ENCODE results near the gene NUBPL.

NUBPL gene

GRCh38 chr14:31700282-31701074 lies 139.3 kb downstream of the NUBPL start:
- H3K79me2 ChIP-seq (ENCODE audit: control insufficient read depth, low read length): no peaks in the 10 kb centered on the region
- H3K36me3 ChIP-seq (ENCODE audit: control insufficient read depth, low read length): no peaks in the 10 kb centered on the region
- no peaks in the 10 kb centered on the region for H3K9me2 ChIP-seq (replicated peaks; ENCODE audit: control insufficient read depth, low read length)
- H3K4me1 ChIP-seq (ENCODE audit: control insufficient read depth, low read length): no peaks in the 10 kb centered on the region
- no peak overlapping the region for H3K27ac ChIP-seq (ENCODE audit: low read depth, low read length)
- TF ChIP-seq EZH2phosphoT487 (IDR thresholded peaks at IDR 0.05; ENCODE audit: borderline replicate concordance, low read length): no peak
- TF ChIP-seq, protein P1, sequence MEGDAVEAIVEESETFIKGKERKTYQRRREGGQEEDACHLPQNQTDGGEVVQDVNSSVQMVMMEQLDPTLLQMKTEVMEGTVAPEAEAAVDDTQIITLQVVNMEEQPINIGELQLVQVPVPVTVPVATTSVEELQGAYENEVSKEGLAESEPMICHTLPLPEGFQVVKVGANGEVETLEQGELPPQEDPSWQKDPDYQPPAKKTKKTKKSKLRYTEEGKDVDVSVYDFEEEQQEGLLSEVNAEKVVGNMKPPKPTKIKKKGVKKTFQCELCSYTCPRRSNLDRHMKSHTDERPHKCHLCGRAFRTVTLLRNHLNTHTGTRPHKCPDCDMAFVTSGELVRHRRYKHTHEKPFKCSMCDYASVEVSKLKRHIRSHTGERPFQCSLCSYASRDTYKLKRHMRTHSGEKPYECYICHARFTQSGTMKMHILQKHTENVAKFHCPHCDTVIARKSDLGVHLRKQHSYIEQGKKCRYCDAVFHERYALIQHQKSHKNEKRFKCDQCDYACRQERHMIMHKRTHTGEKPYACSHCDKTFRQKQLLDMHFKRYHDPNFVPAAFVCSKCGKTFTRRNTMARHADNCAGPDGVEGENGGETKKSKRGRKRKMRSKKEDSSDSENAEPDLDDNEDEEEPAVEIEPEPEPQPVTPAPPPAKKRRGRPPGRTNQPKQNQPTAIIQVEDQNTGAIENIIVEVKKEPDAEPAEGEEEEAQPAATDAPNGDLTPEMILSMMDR (IDR thresholded peaks at IDR 0.05; ENCODE audit: low read depth, low read length, poor library complexity, severe bottlenecking): no peak
- no peaks in the 10 kb centered on the region for H3K9me3 ChIP-seq (ENCODE audit: control insufficient read depth, insufficient read depth, low read length)
- no peaks in the 10 kb centered on the region for H4K20me1 ChIP-seq (ENCODE audit: control insufficient read depth, insufficient read depth, low read depth, low read length)
- H3K4me2 ChIP-seq (ENCODE audit: low read length): no peak overlapping the region
- H3K27me3 ChIP-seq (ENCODE audit: control insufficient read depth, low read length): no peaks in the 10 kb centered on the region
- H3K4me3 ChIP-seq (ENCODE audit: low read length): no peak overlapping the region
- H3F3A ChIP-seq (ENCODE audit: control insufficient read depth, insufficient read depth): no peaks in the 10 kb centered on the region

DNA sequence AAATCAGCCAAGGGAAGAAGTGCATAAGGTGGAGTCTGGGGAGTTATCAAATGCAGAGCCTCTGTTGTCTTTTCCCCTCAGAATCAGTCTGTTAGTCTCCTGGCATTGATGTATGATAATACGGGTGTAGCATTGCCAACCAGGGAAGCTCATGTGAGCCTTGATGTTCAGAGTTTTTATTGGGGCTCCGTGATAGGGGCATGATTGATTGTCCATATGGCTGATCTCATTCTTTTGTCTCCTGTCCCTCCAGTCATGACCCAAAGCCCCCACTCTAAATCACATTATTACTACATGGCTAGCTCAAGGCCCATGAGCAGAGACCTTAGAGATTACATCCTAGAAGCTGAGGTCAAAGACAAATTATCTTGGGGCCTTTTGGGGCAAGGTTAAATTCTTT lies 140.9 kb downstream of the NUBPL start:
- H3K79me2 ChIP-seq (ENCODE audit: control insufficient read depth, low read length): no peaks in the 10 kb centered on the region
- H3K27me3 ChIP-seq (ENCODE audit: control insufficient read depth, low read length): no peaks in the 10 kb centered on the region

GRCh38 chr14:31703056-31703455 lies 141.9 kb downstream of the NUBPL start:
- Histone ChIP-seq H3K36me3 (ENCODE audit: control insufficient read depth, low read length) (no peaks in the 10 kb centered on the region), H3F3A (ENCODE audit: control insufficient read depth, insufficient read depth) (no peaks in the 10 kb centered on the region), H3K79me2 (ENCODE audit: control insufficient read depth, low read length) (no peaks in the 10 kb centered on the region), H3K4me2 (ENCODE audit: low read length) (no peak overlapping the region), H3K9me2 (replicated peaks; ENCODE audit: control insufficient read depth, low read length) (no peaks in the 10 kb centered on the region), H3K27ac (ENCODE audit: low read depth, low read length) (no peak overlapping the region), H3K4me1 (ENCODE audit: control insufficient read depth, low read length) (no peaks in the 10 kb centered on the region), H4K20me1 (ENCODE audit: control insufficient read depth, insufficient read depth, low read depth, low read length) (no peaks in the 10 kb centered on the region), H3K4me3 (ENCODE audit: low read length) (no peak overlapping the region), H3K9me3 (ENCODE audit: control insufficient read depth, insufficient read depth, low read length) (no peaks in the 10 kb centered on the region), H3K27me3 (ENCODE audit: control insufficient read depth, low read length) (no peaks in the 10 kb centered on the region)
- TF ChIP-seq, protein P1 (IDR thresholded peaks at IDR 0.05; ENCODE audit: low read depth, low read length, poor library complexity, severe bottlenecking): no peak
- no peak for TF ChIP-seq EZH2phosphoT487 (IDR thresholded peaks at IDR 0.05; ENCODE audit: borderline replicate concordance, low read length)

More for the DNA sequence above, 140.9 kb downstream of the NUBPL start:
- Histone ChIP-seq H3K9me3 (ENCODE audit: control insufficient read depth, insufficient read depth, low read length) (no peaks in the 10 kb centered on the region), H3K4me2 (ENCODE audit: low read length) (no peak overlapping the region), H3K36me3 (ENCODE audit: control insufficient read depth, low read length) (no peaks in the 10 kb centered on the region), H3K4me3 (ENCODE audit: low read length) (no peak overlapping the region), H3K27ac (ENCODE audit: low read depth, low read length) (no peak overlapping the region), H3K4me1 (ENCODE audit: control insufficient read depth, low read length) (no peaks in the 10 kb centered on the region), H4K20me1 (ENCODE audit: control insufficient read depth, insufficient read depth, low read depth, low read length) (no peaks in the 10 kb centered on the region), H3K9me2 (replicated peaks; ENCODE audit: control insufficient read depth, low read length) (no peaks in the 10 kb centered on the region), H3F3A (ENCODE audit: control insufficient read depth, insufficient read depth) (no peaks in the 10 kb centered on the region)
- TF ChIP-seq EZH2phosphoT487 (IDR thresholded peaks at IDR 0.05; ENCODE audit: borderline replicate concordance, low read length): no peak
- TF ChIP-seq, protein P1 (IDR thresholded peaks at IDR 0.05; ENCODE audit: low read depth, low read length, poor library complexity, severe bottlenecking): no peak

All from DOHH2 (cell line).